NCI-H446 (cell line): ENCODE data around the gene FYN.

Experiments used
- DNase-seq, 2 experiments: peaks; one replicate each; lab custom pipeline; 2025; lab: John Stamatoyannopoulos, UW

The FYN gene

DNA sequence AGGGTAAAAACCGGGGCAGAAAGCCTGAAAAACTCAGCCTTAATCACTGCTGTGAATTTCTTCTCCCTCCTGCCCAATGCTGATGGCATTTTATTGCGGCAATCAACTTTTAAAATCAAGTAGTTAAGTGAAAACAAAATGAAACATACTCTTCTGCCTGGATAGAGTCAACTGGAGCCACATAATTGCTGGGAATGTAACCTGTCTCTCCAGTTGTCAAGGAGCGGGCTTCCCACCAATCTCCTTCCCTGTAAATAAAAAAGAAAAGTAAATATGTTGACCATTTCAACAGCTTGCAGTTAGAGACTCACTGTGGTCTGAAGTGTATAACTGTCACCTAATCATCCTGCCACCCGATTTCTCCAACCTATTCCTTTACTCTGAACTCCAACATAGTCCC lies 165.5 kb downstream of the FYN start:
- no peak for DNase-seq

GRCh38 chr6:111706841-111707391 lies 166.3 kb downstream of the FYN start:
- DNase-seq, result no peak

DNA sequence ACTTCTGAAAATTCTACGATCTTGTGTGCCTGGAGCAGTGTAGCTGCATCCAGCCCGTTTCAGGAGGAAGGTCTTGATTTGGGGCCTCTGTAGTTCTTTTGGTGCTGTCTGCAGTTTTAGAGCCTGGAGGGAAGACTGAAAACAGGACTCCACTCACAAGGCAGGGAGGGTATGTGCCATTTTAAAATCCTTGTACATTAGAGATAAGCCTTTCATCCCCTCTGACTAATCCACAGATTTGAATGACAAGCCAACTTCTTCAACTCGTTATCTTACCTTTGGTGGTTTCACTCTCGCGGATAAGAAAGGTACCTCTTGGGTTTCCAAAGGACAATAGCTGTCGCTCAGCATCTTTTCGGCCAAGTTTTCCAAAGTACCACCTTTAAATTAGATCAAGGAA lies 169.5 kb downstream of the FYN start:
- DNase-seq, result no peak

GRCh38 chr6:111702268-111702667 lies 171.0 kb downstream of the FYN start:
- no peak for DNase-seq

DNA sequence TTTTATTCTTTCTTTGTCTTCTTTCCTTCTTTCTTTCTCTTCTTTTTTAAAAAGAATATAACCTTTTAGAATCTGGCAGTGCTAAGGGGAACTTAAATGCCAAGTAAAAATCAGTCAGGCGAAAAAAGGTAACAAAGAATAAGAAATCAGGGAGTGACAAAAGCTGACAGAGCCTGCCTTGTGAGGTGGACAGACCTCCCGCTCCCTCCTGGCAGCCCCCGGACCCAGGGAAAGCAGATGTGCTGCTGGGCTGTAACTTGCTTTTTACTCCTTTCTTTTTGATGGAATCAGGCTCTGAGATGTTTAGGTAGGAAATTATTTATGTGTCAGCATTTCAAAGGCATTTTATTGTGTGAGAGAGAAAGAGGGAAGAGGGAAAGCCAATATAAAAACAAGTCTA lies 172.1 kb downstream of the FYN start:
- no peak for DNase-seq

DNA sequence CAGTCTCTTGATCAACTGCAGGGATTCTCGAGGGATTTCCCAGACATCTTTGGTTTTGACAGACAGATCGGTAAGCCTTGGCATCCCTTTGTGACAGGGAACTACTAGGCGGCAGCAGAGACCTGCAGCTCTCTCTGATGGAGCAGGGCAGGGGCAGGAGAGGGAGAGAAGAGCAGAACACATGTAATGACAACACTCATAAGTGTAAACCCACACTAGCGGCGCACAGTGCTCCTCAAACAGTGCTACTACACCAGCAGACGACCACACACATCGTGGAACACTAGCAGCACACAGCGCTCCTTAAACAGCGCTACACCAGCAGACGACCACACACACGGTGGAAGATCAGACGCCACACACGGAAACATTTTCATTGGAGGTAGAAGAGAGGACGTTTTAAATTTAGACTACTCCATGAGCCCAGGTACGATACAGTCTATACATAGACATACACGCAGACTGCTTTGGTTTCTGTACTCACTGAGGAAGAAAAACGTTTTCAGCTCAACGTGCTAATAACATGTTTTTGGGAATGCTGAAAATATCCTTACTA lies 173.0 kb downstream of the FYN start:
- no peak for DNase-seq

DNA sequence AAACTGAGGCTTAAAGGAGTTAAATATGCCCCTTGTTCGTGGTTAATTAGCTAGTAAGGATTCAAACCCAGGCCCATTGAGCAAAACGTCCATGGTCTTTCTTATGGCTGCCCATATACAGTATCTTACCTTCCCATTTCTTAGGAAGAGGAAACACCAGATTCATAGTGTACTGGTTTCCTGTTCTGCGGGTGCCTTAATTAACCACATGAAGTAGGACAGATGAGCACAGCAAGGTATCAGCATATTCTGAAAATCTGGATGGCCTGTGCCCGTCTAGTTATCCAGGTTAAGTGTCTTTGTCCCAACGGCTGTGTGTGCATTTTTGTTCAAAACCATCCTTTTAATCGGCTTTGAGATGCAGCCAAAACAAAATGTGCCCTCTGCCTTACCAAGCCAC lies 174.1 kb downstream of the FYN start:
- no peak for DNase-seq

DNA sequence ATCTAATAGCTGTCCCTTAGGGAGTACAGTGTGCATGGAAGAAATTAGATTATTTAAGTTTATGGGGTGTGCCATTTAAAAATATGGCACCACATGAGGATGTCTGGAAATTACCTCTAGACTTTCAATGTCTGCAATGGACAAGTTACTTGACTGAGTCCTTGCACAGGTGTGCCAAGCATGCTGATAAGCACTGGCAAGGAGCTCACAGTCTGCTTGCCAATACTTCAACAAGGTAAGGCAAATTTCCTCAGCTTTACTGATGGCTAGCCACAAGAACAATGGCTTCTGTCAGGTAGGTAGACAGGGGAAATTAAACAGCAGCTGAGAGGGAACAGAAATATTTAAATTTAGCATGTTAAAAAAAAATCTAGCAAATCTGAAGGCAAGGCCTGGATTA lies 176.4 kb downstream of the FYN start:
- DNase-seq, result no peak

- peak in 1 of 2 experiments; percentile 29 for DNase-seq
Observed at GRCh38 chr6:111692327-111693164, 180.7 kb downstream of the FYN start.

DNA sequence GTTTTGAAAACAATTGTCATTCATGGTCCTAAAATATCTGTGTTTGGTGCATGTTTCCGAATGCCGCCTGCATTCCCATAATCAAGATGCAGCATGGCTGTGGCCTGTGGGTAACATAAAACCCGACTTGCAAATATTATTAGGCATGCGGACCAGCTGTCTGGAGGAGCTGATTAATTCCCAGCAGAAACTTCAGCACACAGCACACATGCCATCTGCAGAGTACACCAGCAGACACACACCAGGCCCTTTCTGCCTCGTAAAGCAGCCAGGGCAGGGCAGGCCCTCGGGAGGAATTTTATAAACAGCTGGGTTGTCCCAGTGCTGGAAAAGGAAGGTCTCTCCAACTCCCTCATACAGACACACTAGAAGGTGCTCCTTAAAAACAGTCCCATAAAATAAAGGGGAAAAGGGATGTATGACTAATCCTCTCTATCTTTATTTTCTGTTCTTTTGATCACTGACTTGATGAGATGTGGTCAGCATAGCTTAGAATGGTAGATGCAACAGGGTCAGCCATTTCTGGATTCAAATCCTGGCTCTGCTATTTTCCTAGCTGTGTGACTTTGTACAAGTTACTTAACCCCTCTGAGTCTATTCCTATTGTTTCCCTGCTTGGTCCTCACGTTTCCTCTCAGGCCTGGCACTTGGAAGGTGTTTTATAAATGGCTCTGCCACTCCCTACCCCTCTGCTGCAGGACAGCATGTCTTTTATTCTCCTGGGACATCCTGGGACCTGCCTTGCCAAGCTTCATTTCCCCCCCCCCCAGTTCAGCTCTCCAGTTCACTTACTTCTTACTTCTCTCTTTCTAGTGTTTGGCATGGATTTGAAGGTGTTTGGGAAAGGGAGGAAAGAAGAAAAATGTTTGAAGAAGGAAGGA lies 181.7 kb downstream of the FYN start:
- no peak for DNase-seq

DNA sequence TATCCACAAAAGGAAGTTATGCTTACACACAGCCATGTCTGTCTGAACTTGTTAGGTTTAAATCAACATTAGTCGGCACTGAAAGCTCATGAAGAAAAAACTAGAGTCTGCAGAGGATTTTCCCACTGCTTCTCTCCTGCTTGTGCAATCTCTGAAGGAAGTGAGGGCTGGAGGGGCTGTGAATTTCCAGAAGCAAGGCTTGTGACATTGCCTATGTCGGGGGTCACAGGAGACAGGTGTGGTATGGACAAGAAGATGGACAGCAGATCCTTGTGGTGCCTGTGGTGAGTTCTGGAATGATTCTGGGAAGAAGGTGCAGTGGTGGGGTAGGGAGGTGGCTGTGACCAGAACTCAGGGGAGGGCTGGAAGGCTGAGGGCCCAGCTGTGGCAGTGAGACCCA lies 183.3 kb downstream of the FYN start:
- DNase-seq, result no peak

- no peak for DNase-seq
Observed at GRCh38 chr6:111689419-111689818, 183.8 kb downstream of the FYN start.

- DNase-seq, result no peak
Observed at GRCh38 chr6:111688331-111688730, 184.9 kb downstream of the FYN start.

- DNase-seq, result no peak
Observed at GRCh38 chr6:111687652-111688051, 185.6 kb downstream of the FYN start.

DNA sequence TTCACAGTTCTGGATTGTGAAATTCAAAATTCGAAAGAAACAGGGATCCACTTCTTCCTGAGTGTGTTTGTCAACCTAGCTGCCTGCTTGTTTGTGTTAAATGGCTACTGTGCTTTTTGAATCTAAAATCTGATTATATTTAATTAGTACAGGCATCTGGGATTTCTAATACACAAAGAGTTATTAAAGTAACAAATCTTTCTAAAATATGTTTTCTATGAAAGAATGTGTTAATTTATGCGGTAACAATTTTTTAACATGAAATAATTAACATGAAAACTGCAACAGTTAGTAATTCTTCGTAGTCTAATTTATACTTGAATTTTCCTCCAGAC lies 186.4 kb downstream of the FYN start:
- DNase-seq, result no peak

DNA sequence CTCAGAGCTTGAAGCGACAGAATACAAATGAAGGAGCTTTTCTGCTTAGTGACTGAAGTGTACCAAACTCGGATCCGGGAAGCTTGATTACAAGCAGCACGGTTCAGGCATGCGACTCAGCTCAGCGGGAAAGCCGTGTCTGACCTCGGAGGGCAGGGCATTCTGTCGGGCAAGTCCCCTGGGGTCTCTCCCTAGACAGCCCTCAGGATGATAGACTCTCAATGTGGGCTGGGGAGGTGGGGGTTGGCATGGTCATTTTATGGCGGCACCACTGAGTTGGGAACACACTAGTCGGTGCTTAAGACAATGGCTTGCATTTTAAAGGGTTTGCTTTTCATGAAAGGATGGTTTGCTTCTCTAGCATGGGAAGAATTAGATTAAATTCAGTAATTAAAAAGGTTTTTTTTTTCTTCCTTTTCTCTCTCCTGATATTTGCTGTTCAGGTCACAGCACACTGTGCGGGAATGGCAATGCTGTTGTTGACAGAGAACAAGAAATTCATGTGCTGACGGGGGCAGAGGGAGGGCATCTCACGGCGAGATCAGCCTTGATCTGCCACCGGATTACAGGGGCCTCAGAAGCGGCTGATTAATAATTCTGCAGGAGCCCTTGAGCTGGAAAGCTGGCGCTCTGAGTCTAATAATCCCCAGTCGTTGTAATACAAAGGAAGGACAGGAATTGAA lies 186.9 kb downstream of the FYN start:
- DNase-seq, result no peak

DNA sequence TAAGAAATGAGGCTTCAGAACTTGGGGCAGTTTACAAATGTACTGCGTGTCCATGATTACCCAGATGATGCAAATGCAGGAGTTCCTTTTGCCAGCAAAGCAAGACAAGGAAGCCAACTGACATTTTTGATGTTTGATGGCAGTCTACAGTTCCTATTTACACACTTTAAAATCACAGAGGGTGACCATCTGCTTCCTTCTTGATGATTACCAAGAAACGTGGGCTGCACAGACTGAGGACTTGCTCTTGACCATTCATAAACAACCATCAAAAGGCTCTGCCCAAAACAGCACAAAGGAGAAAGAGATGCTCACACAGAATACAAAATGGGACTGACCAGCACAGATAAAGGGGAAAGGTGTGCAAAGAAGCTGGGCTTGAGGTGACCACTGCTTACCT lies 187.7 kb downstream of the FYN start:
- no peak for DNase-seq

GRCh38 chr6:111685058-111685457 lies 188.2 kb downstream of the FYN start:
- no peak for DNase-seq

GRCh38 chr6:111683749-111684267 lies 189.4 kb downstream of the FYN start:
- DNase-seq, result no peak

DNA sequence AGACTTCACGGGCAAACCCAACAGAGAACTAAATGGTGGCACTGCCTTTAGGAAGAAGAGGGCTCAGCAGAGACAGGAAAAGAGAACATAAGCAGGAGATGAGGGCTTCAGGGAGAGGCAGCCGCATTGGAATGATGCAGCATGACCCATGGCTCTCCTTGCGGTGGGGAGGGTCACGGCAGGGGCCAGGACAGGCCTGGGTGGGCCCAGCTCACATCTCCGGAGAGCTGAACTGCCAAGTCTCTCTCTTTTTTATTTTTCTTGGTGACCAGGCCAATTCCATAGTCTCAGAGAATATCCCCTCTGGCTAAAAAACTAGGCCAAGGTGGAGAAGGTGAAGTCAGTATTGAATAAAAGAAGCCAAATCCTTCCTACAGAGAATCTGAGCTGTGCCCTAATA lies 190.1 kb downstream of the FYN start:
- DNase-seq, result no peak

- DNase-seq, result no peak
Observed at GRCh38 chr6:111681860-111682259, 191.4 kb downstream of the FYN start.
